RWPE2 (cell line): ENCODE measurements around the gene PITPNM3.
A peak's percentile ranks its signal among the peaks of the same experiment; 100 is the strongest.

Experiments used
- ATAC-seq: fragments of 200-7000 bp; cut with Tn5 transposase; 3 replicates; pipeline ENCODE4 v1.9.1; 2021; ENCODE audit warnings: low read depth
- DNase-seq: peaks from one replicate; pipeline ENCODE4 v3.0.0-alpha.2; 2020; ENCODE audit warnings: low spot score
- H3K27ac ChIP-seq: fragments of 450-650 bp; 2 replicates; pipeline ENCODE4 v1.5.1; 2017; ENCODE audit warnings: mild to moderate bottlenecking; ENCODE audit not compliant: poor library complexity, severe bottlenecking
- H3K27me3 ChIP-seq: fragments of 250-450 bp; sonication (Bioruptor Pico); 2 replicates; pipeline ENCODE4 v1.5.1; 2021; ENCODE audit warnings: mild to moderate bottlenecking, moderate library complexity; ENCODE audit not compliant: insufficient read depth, poor library complexity, severe bottlenecking
- H3K36me3 ChIP-seq: fragments of 250-450 bp; sonication (Bioruptor Pico); 2 replicates; pipeline ENCODE4 v1.5.1; 2020; ENCODE audit warnings: low read depth, mild to moderate bottlenecking, moderate library complexity
- H3K4me1 ChIP-seq: fragments of 250-450 bp; sonication (Bioruptor Pico); 2 replicates; pipeline ENCODE4 v1.5.1; 2021; ENCODE audit warnings: mild to moderate bottlenecking, moderate library complexity; ENCODE audit not compliant: insufficient read depth, poor library complexity, severe bottlenecking
- H3K4me3 ChIP-seq: fragments of 250-450 bp; sonication (Bioruptor Pico); 2 replicates; pipeline ENCODE4 v1.5.1; 2021; ENCODE audit warnings: mild to moderate bottlenecking, moderate library complexity; ENCODE audit not compliant: severe bottlenecking
- H3K9me3 ChIP-seq: fragments of 250-450 bp; sonication (Bioruptor Pico); 2 replicates; pipeline ENCODE4 v1.5.1; 2021; ENCODE audit warnings: mild to moderate bottlenecking, moderate library complexity; ENCODE audit not compliant: severe bottlenecking
- CTCF ChIP-seq: fragments of 450-650 bp; IDR thresholded peaks from one replicate; pipeline ENCODE4 v1.5.1; 2017; ENCODE audit warnings: mild to moderate bottlenecking, moderate library complexity; ENCODE audit not compliant: poor library complexity, severe bottlenecking

Gene PITPNM3

GRCh38 chr17:6523809-6524355 is 32.5 kb downstream of the PITPNM3 start:
- Histone ChIP-seq H3K9me3 (no peaks in the 10 kb centered on the region), H3K4me1 (peaks cover 15% of the 10 kb centered on the region), H3K4me3 (no peak overlapping the region), H3K27ac (peak overlapping the region; percentile 49), H3K36me3 (peaks cover 14% of the 10 kb centered on the region; the same call in 1 of the 2 replicates), H3K27me3 (no peaks in the 10 kb centered on the region)
- DNase-seq (no peak), ATAC-seq (no peak)
- TF ChIP-seq CTCF, result no peak

- no peak for TF ChIP-seq CTCF
- Histone ChIP-seq H3K4me1 (peaks cover 15% of the 10 kb centered on the region), H3K4me3 (no peak overlapping the region), H3K36me3 (peaks cover 14% of the 10 kb centered on the region; the same call in 1 of the 2 replicates), H3K27ac (peak overlapping the region; percentile 49), H3K9me3 (no peaks in the 10 kb centered on the region), H3K27me3 (no peaks in the 10 kb centered on the region)
- ATAC-seq (peak; percentile 83), DNase-seq (no peak)
Observed at GRCh38 chr17:6523330-6523729, 33.0 kb downstream of the PITPNM3 start.

GRCh38 chr17:6521586-6521985 is 34.8 kb downstream of the PITPNM3 start:
- no peak for TF ChIP-seq CTCF
- DNase-seq, result no peak
- H3K9me3 ChIP-seq, result no peaks in the 10 kb centered on the region

GRCh38 chr17:6517062-6517461 is 39.3 kb downstream of the PITPNM3 start:
- DNase-seq (no peak), ATAC-seq (no peak)
- Histone ChIP-seq H3K9me3 (no peaks in the 10 kb centered on the region), H3K4me1 (no peaks in the 10 kb centered on the region), H3K4me3 (no peak overlapping the region), H3K27ac (no peak overlapping the region), H3K27me3 (no peaks in the 10 kb centered on the region), H3K36me3 (peaks cover 14% of the 10 kb centered on the region; the same call in 1 of the 2 replicates)
- no peak for TF ChIP-seq CTCF

More at GRCh38 chr17:6521586-6521985, 34.8 kb downstream of the PITPNM3 start:
- Histone ChIP-seq H3K4me1 (peaks cover 15% of the 10 kb centered on the region), H3K4me3 (no peak overlapping the region), H3K27me3 (no peaks in the 10 kb centered on the region), H3K27ac (no peak overlapping the region), H3K36me3 (peaks cover 14% of the 10 kb centered on the region; the same call in 1 of the 2 replicates)
- no peak for ATAC-seq

- no peak overlapping the region for H3K4me3 ChIP-seq
- TF ChIP-seq CTCF, result no peak
- no peaks in the 10 kb centered on the region for H3K9me3 ChIP-seq
- ATAC-seq, result no peak
- no peaks in the 10 kb centered on the region for H3K27me3 ChIP-seq
- H3K36me3 ChIP-seq, result no peaks in the 10 kb centered on the region
- no peak overlapping the region for H3K27ac ChIP-seq
- DNase-seq, result no peak
- H3K4me1 ChIP-seq, result no peaks in the 10 kb centered on the region
Observed at GRCh38 chr17:6514371-6514770, 42.0 kb downstream of the PITPNM3 start.
